Measurements from ENCODE around the gene ZNF594.

GRCh38 chr17:5211458-5211857, 19.8 kb upstream of the ZNF594 start:
- TF ChIP-seq ATF3 (IDR thresholded peaks at IDR 0.05; ENCODE audit: borderline replicate concordance, extremely low read depth, low read depth, low read length): no peak
- no peak for TF ChIP-seq PAX5 (IDR thresholded peaks at IDR 0.05; ENCODE audit: borderline replicate concordance, low read depth, low read length)
- no peak for TF ChIP-seq ATF7 (IDR thresholded peaks at IDR 0.05; ENCODE audit: low read depth)
- no peak for TF ChIP-seq RAD51 (IDR thresholded peaks at IDR 0.05)
- no peak for TF ChIP-seq ZNF687 (IDR thresholded peaks at IDR 0.05)
- no peak for TF ChIP-seq ZNF592 (IDR thresholded peaks at IDR 0.05)
- TF ChIP-seq ZNF24 (IDR thresholded peaks at IDR 0.05): no peak

All from GM12878 (cell line).